GM23338 (cell line): Measurements from ENCODE around the gene COA7.

Experiments used
- CREB1 ChIP-seq: fragments of 250-450 bp; sonication (Bioruptor Pico); IDR thresholded peaks from 2 replicates; pipeline ENCODE4 v1.5.0; 2020; ENCODE audit warnings: low read depth, mild to moderate bottlenecking, moderate library complexity
- CTCF ChIP-seq, 2 experiments: fragments of 200-600 bp in 1 of 2; sonication (generic) in 1 of 2; conservative IDR thresholded peaks; 2 replicates each; pipeline versions ENCODE4 v1.5.1 to v1.6.1; 2016 to 2017; ENCODE audit warnings: antibody characterized with exemption in 2 of 2, low read depth in 2 of 2, mild to moderate bottlenecking in 2 of 2, moderate library complexity in 1 of 2
- ETS1 ChIP-seq: IDR thresholded peaks from 2 replicates; pipeline ENCODE4 v1.6.1; 2016; ENCODE audit warnings: antibody characterized with exemption
- EZH2 ChIP-seq: fragments of 200-600 bp; sonication (generic); IDR thresholded peaks from one replicate; pipeline ENCODE4 v1.8.0; 2017; ENCODE audit warnings: antibody characterized with exemption, mild to moderate bottlenecking, low read depth; ENCODE audit not compliant: unreplicated experiment
- EZH2phosphoT487 ChIP-seq: fragments of 200-600 bp; sonication (generic); IDR thresholded peaks from one replicate; pipeline ENCODE4 v1.8.1; 2018; ENCODE audit warnings: antibody characterized with exemption; ENCODE audit not compliant: unreplicated experiment
- JUNB ChIP-seq: IDR thresholded peaks from one replicate; pipeline ENCODE4 v1.6.1; 2016; ENCODE audit warnings: antibody characterized with exemption; ENCODE audit not compliant: unreplicated experiment
- POLR2AphosphoS5 ChIP-seq: IDR thresholded peaks from 2 replicates; pipeline ENCODE4 v1.6.1; 2016; ENCODE audit warnings: antibody characterized with exemption, low read depth
- REST ChIP-seq: IDR thresholded peaks from one replicate; pipeline ENCODE4 v1.6.1; 2018; ENCODE audit warnings: antibody characterized with exemption; ENCODE audit not compliant: unreplicated experiment
- ZNF114 ChIP-seq: fragments of 250-450 bp; sonication (Bioruptor Pico); IDR thresholded peaks from 2 replicates; pipeline ENCODE4 v1.5.0; 2020; ENCODE audit warnings: mild to moderate bottlenecking, moderate library complexity
- ZNF331 ChIP-seq: fragments of 250-450 bp; sonication (Bioruptor Pico); IDR thresholded peaks from 2 replicates; pipeline ENCODE4 v1.5.0; 2020; ENCODE audit warnings: low read depth, mild to moderate bottlenecking, moderate library complexity

- TF ChIP-seq ZNF331 (no peak), CTCF (conservative IDR thresholded peaks at IDR 0.05; ENCODE audit: low read depth in 2 of 2) (no peak), JUNB (no peak), POLR2AphosphoS5 (no peak), EZH2 (no peak), ZNF114 (CRISPR knock-in tag) (no peak), EZH2phosphoT487 (no peak), ETS1 (no peak), REST (no peak), CREB1 (CRISPR knock-in tag) (no peak)
Measured at GRCh38 chr1:52641307-52641706, 56.8 kb downstream of the COA7 start.
